DMS79 treated with DMSO at 0.1 percent for 48 hours (cell line): ENCODE measurements around the gene BHLHA15.

Experiments
- DNase-seq: peaks from one replicate; lab custom pipeline; 2025; lab: John Stamatoyannopoulos, UW

The BHLHA15 gene

GRCh38 chr7:98225913-98226614 lies 14.8 kb downstream of the BHLHA15 start:
- DNase-seq = no peak

GRCh38 chr7:98227939-98228338 lies 16.7 kb downstream of the BHLHA15 start:
- DNase-seq = no peak

GRCh38 chr7:98228801-98229200 lies 17.6 kb downstream of the BHLHA15 start:
- no peak for DNase-seq

- DNase-seq = no peak
These were observed 18.2 kb downstream of the BHLHA15 start for GRCh38 chr7:98229441-98229840.

- no peak for DNase-seq
These were observed 18.9 kb downstream of the BHLHA15 start for GRCh38 chr7:98229991-98230745.

- DNase-seq = no peak
These were observed 19.7 kb downstream of the BHLHA15 start for GRCh38 chr7:98230746-98231471.

GRCh38 chr7:98231493-98232262 lies 20.4 kb downstream of the BHLHA15 start:
- DNase-seq = no peak

GRCh38 chr7:98232263-98232585 lies 21.0 kb downstream of the BHLHA15 start:
- DNase-seq = no peak

- DNase-seq = no peak
These were observed 21.6 kb downstream of the BHLHA15 start for GRCh38 chr7:98232799-98233198.

- DNase-seq = no peak
These were observed 22.2 kb downstream of the BHLHA15 start for GRCh38 chr7:98233219-98234070.

GRCh38 chr7:98234429-98235147 lies 23.3 kb downstream of the BHLHA15 start:
- DNase-seq = no peak

GRCh38 chr7:98235901-98236300 lies 24.7 kb downstream of the BHLHA15 start:
- DNase-seq = no peak

GRCh38 chr7:98236355-98237185 lies 25.3 kb downstream of the BHLHA15 start:
- no peak for DNase-seq

GRCh38 chr7:98238076-98238475 lies 26.8 kb downstream of the BHLHA15 start:
- DNase-seq = no peak

GRCh38 chr7:98238976-98239375 lies 27.7 kb downstream of the BHLHA15 start:
- no peak for DNase-seq

- DNase-seq = no peak
These were observed 29.9 kb downstream of the BHLHA15 start for GRCh38 chr7:98240961-98241673.

GRCh38 chr7:98241674-98242241 lies 30.5 kb downstream of the BHLHA15 start:
- no peak for DNase-seq

GRCh38 chr7:98242342-98242741 lies 31.1 kb downstream of the BHLHA15 start:
- DNase-seq = no peak

GRCh38 chr7:98242934-98243333 lies 31.7 kb downstream of the BHLHA15 start:
- no peak for DNase-seq
